ENCODE data around the gene MESP2. TPM values are rescaled to one million over a fixed set of nuclear protein-coding genes. Genes with fewer than 3 reads are reported as not detected.

Gene MESP2
- not detected in 2 replicates for total RNA-seq

- intact Hi-C loops (cut with micrococcal nuclease) = no loop called here
Measured at GRCh38 chr15:89776274-89777072, at the start of gene MESP2. Gene MESP2, plus strand, starts transcription at chr15:89776332. Its CDS starts 26 bp downstream, at chr15:89776358.

GRCh38 chr15:89728254-89728653 lies 47.9 kb upstream of the MESP2 start:
- intact Hi-C loops (cut with micrococcal nuclease) = no loop called here

- intact Hi-C loops (cut with micrococcal nuclease) = no loop called here
Measured at GRCh38 chr15:89731275-89731674, 44.9 kb upstream of the MESP2 start.

GRCh38 chr15:89732451-89733172 lies 43.5 kb upstream of the MESP2 start:
- intact Hi-C loops (cut with micrococcal nuclease) = no loop called here

GRCh38 chr15:89735773-89736172 lies 40.4 kb upstream of the MESP2 start:
- intact Hi-C loops (cut with micrococcal nuclease) = no loop called here

- intact Hi-C loops (cut with micrococcal nuclease) = loop anchor here (1.0 kb wide), 4 partner anchors 135 to 347 kb away; no protein-coding TSS in a partner anchor
Measured at GRCh38 chr15:89740137-89740536, 36.0 kb upstream of the MESP2 start.

- intact Hi-C loops (cut with micrococcal nuclease) = no loop called here
Measured at GRCh38 chr15:89743011-89743410, 33.1 kb upstream of the MESP2 start.

- intact Hi-C loops (cut with micrococcal nuclease) = no loop called here
Measured at GRCh38 chr15:89743594-89743993, 32.5 kb upstream of the MESP2 start.

GRCh38 chr15:89745131-89745530 lies 31.0 kb upstream of the MESP2 start:
- intact Hi-C loops (cut with micrococcal nuclease) = no loop called here

- intact Hi-C loops (cut with micrococcal nuclease) = no loop called here
Measured at GRCh38 chr15:89745768-89746167, 30.4 kb upstream of the MESP2 start.

GRCh38 chr15:89746386-89746780 lies 29.7 kb upstream of the MESP2 start:
- intact Hi-C loops (cut with micrococcal nuclease) = no loop called here

- intact Hi-C loops (cut with micrococcal nuclease) = no loop called here
Measured at GRCh38 chr15:89747708-89748682, 28.1 kb upstream of the MESP2 start.

GRCh38 chr15:89749054-89749453 lies 27.1 kb upstream of the MESP2 start:
- intact Hi-C loops (cut with micrococcal nuclease) = no loop called here

GRCh38 chr15:89749526-89749925 lies 26.6 kb upstream of the MESP2 start:
- intact Hi-C loops (cut with micrococcal nuclease) = no loop called here

GRCh38 chr15:89749951-89750559 lies 26.1 kb upstream of the MESP2 start:
- intact Hi-C loops (cut with micrococcal nuclease) = loop anchor here (1.0 to 10.0 kb wide), 4 partner anchors 144 to 415 kb away; partner anchors contain the start of genes IDH2, POLG and TICRR

GRCh38 chr15:89750560-89751542 lies 25.3 kb upstream of the MESP2 start, which contains the start of gene MESP1:
Gene MESP1, minus strand, starts transcription at chr15:89751249. Its CDS starts 18 bp downstream, at chr15:89751231.
- intact Hi-C loops (cut with micrococcal nuclease) = loop anchor here (1.0 to 10.0 kb wide), 4 partner anchors 143 to 416 kb away; partner anchors contain the start of genes IDH2, POLG and TICRR

- intact Hi-C loops (cut with micrococcal nuclease) = loop anchor here (2.0 to 10.0 kb wide), 2 partner anchors 177 to 417 kb away; partner anchors contain the start of genes POLG and TICRR
Measured at GRCh38 chr15:89751748-89752147, 24.4 kb upstream of the MESP2 start.

GRCh38 chr15:89753855-89754254 lies 22.3 kb upstream of the MESP2 start:
- intact Hi-C loops (cut with micrococcal nuclease) = loop anchor here (10.0 kb wide), 1 partner anchor 419 kb away; the partner anchor contains the start of gene POLG

All from T-helper 1 cell treated with Interleukin-12 subunit alpha and Interleukin-12 subunit beta and Interleukin-4 antibody, amounts not matched to agents 30 ng/mL and 1 ng/mL, for 36 hours (primary cell).